ENCODE data around the gene KRT78. TPM values are rescaled to one million over a fixed set of nuclear protein-coding genes. Genes with fewer than 3 reads are reported as not detected.

Gene KRT78
- polyA plus RNA-seq, 1 donor = not detected

- DNase-seq = no peak
Measured at GRCh38 chr12:52838609-52839435, 10.0 kb downstream of the KRT78 start.

- no peak for DNase-seq
Measured at GRCh38 chr12:52837781-52838608, 10.8 kb downstream of the KRT78 start.

DNA sequence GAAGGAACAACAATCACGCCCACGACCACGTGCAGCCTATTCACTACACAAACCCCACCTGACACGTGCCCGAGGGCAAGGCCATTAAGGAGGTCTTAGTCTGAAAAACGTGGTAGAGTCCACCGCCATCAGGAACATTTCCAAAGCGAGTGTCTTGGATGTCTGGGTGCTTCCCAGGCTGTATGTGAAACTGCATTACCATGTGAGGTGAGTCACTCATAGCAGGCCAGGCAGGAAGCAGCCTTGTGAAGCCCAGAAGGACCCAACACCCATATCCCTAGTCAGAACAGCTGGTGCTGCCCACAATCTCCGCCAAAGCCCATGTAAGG is 11.4 kb downstream of the KRT78 start:
- no peak for DNase-seq

- DNase-seq = no peak
Measured at GRCh38 chr12:52836491-52837412, 12.0 kb downstream of the KRT78 start.

DNA sequence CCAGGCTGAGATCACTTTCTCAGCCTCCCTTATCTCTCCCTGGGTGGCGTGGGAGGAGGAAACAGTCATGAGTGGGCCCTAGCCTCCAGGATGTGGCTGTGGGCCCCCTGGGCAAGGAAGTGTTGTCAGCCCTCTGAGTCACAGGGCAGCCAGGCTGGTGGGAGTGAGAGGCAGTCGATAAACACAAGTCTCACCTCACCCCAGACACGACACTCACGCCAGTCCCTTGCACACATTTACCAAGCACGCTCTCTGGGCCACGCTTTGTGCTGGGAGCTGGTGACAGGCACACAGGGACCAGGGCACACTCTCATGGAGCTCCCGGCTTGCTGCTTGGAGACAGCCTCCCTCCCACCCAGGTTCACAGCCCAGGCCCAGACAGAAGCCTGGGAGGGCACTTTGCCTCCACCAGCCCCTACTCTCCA is 12.7 kb downstream of the KRT78 start:
- DNase-seq = no peak

DNA sequence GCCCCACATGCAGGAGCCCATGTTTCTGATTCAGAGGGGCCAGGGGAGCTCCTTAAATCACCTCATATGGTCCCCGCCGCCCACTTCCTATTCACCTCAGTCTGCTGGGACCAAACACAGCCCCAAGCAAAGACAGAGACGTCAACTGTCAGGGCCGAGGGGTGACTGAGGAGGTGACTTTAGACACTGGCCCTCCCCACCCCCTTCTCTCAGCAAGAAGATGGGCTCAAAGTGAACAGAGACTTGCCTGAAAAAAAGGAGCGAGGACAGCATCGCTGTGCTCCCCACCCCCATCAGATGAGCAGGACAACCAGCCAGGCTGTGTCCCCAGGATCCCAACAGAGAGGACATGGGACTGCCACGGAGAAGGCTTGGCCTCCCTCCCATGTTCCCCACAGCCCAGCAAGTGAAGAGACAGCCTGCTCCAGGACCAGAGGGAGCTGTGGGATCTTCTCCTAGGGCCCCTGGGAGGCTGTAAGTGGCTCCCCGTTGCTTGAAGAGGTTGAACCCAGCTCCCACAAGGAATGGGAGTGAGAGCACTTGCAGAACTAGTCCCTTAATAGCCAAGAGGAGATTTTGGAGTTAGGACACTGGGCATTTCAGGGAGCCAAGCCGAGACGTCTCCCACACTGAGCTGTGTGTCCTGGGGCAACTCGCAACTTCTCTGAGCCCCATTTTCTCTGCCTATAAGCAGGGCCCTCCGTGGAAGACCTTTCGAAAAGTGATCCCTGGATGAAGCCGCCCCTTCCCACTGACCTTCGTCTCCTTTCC is 13.3 kb downstream of the KRT78 start:
- no peak for DNase-seq

DNA sequence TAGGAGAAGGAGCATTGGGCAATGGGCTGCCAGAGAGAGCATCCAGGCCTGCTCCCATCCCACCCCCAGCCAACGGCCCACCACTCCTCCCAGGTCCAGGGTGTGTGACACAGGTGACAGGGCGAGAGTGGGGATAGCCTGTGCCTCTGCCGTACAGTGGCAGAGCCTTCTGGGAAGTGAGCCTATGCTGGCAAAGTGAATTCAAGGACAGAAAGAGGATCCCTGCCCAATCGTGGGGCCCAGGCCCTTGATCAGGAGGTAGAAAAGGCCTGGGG is 14.1 kb downstream of the KRT78 start:
- no peak for DNase-seq

- no peak for DNase-seq
Measured at GRCh38 chr12:52833922-52834726, 14.7 kb downstream of the KRT78 start, which contains the start of gene KRT79. Gene KRT79 (minus strand): TSS chr12:52834311. CDS start chr12:52834260, 51 bp downstream.

DNA sequence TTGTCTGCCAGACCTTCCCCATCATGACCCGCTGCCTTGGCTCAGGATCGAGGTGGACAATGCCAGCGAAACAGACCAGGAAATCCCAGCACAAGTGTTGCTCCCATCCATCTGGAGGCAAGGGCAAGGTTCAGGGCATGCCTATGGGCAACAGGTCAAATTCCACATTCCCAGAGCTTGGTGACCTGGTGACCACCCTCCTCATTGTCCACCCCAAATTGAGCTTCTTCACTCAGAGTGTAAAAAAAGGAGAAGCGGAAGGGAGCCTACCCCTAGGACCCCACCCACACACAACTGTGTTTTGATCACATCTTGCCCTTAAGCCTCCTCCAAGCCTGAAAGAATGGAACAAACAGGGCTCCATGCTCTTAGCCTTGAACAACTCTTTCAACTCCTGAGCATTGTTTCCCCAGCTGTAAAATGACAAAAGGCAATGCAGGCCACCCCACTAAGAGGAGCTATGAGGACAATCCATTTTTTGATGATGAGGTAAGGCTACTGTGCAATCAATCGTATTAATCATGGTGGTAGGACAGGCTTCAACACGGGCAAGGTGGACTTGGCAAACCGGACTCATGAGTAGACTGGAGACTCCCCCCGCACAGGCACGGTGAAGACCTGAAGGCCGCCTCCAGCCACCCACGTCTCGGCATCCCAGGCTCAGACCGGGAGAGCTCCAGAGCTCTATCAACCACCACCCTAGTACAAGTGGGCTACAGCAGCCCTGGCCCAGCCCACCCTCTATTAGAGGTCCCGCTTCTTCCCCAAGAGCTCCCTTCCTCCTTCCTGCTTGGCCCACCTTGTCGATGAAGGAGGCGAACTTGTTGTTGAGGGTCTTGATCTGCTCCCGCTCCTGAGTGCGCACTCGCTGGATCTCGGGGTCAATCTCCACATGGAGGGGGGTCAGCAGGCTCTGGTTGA is 15.5 kb downstream of the KRT78 start:
- DNase-seq = no peak

- DNase-seq = no peak
Measured at GRCh38 chr12:52832451-52832850, 16.3 kb downstream of the KRT78 start.

GRCh38 chr12:52831251-52831650 is 17.5 kb downstream of the KRT78 start:
- DNase-seq = no peak

- no peak for DNase-seq
Measured at GRCh38 chr12:52829986-52830770, 18.6 kb downstream of the KRT78 start.

- no peak for DNase-seq
Measured at GRCh38 chr12:52828591-52829021, 20.2 kb downstream of the KRT78 start.

GRCh38 chr12:52828156-52828555 is 20.6 kb downstream of the KRT78 start:
- no peak for DNase-seq

- DNase-seq = no peak
Measured at GRCh38 chr12:52827499-52828090, 21.2 kb downstream of the KRT78 start.

DNA sequence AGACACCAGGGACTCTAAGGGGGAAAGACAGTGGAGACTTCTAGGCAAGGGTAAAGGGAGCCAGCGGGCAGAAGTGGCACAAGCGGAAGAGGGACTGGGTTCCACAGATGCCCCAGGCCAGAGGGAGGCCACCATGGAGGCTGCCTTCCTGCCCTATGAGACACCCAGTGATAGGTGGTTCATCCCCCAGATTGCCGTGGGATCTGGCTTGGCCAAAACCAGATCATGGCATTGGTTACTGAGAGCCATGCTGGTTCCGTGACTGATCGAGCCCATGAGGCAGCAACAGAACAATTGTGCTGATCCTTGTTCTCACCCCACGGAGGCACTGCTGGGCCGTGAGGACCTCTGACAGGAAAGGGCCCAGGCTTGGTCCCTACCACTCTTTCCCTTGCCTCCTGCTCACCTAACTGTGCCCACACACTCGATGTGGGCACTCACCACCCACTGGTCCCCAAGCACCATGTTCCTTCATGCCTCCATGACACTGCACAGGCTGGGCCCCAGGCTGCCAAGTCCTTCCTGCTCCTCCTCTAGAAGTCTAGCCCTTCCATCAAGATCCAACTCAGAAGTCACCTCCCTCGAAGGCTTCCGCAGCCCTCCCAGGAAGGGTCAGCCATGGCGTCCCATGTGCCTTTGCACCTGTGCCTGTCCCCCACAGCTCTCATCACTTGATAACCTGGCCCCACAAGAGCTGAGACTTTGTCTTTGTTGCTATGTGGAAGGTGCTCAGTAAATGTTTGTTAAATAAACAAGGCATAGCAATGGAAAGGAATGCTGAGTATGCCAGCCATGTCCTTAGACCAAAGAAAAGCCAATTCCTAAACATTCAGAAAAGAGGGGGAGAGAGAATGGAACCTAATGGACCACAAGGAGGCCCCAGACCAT is 21.9 kb downstream of the KRT78 start:
- no peak for DNase-seq

GRCh38 chr12:52825961-52826360 is 22.8 kb downstream of the KRT78 start:
- no peak for DNase-seq
